SU-DHL-6 (cell line): ENCODE data around the gene CNDP1.

Source experiments
- H2AFZ ChIP-seq: fragments of 200-600 bp; sonication (generic); 2 replicates; pipeline ENCODE4 v1.6.1; 2014; ENCODE audit warnings: low read depth, mild to moderate bottlenecking, moderate library complexity, mixed read lengths, antibody characterized with exemption, low read length; ENCODE audit not compliant: severe bottlenecking
- H3F3A ChIP-seq: fragments of 200-600 bp; shearing (Covaris generic); 2 replicates; pipeline ENCODE4 v1.6.0; 2016; ENCODE audit warnings: antibody characterized with exemption, mild to moderate bottlenecking; ENCODE audit not compliant: insufficient read depth
- H3K27ac ChIP-seq: fragments of 200-600 bp; sonication (generic); 2 replicates; pipeline ENCODE4 v1.5.1; 2016; ENCODE audit warnings: low read depth, mild to moderate bottlenecking, low read length, moderate library complexity, mixed read lengths
- H3K27me3 ChIP-seq: fragments of 200-600 bp; sonication (generic), shearing (Covaris generic); 2 replicates; pipeline ENCODE4 v1.6.0; 2014; ENCODE audit warnings: mild to moderate bottlenecking, low read length
- H3K36me3 ChIP-seq: fragments of 200-600 bp; sonication (generic); 2 replicates; pipeline ENCODE4 v1.6.1; 2014; ENCODE audit warnings: mild to moderate bottlenecking, low read length, mixed read lengths
- H3K4me2 ChIP-seq: fragments of 300-600, 200-600 bp; shearing (Covaris generic), sonication (generic); 2 replicates; pipeline ENCODE4 v1.6.0; 2014; ENCODE audit warnings: low read length, low read depth, mild to moderate bottlenecking; ENCODE audit not compliant: poor library complexity, severe bottlenecking
- H3K4me3 ChIP-seq: fragments of 200-600 bp; sonication (generic); 2 replicates; pipeline ENCODE4 v1.5.1; 2014; ENCODE audit warnings: antibody characterized with exemption, low read length, mild to moderate bottlenecking, mixed read lengths; ENCODE audit not compliant: insufficient read depth, poor library complexity, severe bottlenecking
- H3K79me2 ChIP-seq: fragments of 200-600 bp; sonication (generic); 2 replicates; pipeline ENCODE4 v1.6.1; 2014; ENCODE audit warnings: mild to moderate bottlenecking, low read length, moderate library complexity; ENCODE audit not compliant: insufficient read depth
- H3K9ac ChIP-seq: fragments of 200-600 bp; sonication (generic); 2 replicates; pipeline ENCODE4 v1.7.0; 2014; ENCODE audit warnings: mild to moderate bottlenecking, low read length
- H3K9me2 ChIP-seq: fragments of 200-600 bp; sonication (generic); replicated peaks from 2 replicates; pipeline ENCODE4 v1.6.1; 2014; ENCODE audit warnings: low read length; ENCODE audit not compliant: insufficient read depth
- H3K9me3 ChIP-seq: fragments of 200-600 bp; sonication (generic); 2 replicates; pipeline ENCODE4 v1.6.1; 2014; ENCODE audit warnings: low read length, mixed read lengths; ENCODE audit not compliant: insufficient read depth
- H4K20me1 ChIP-seq: fragments of 200-600 bp; sonication (generic); 2 replicates; pipeline ENCODE4 v1.6.1; 2014; ENCODE audit warnings: low read depth, mild to moderate bottlenecking, antibody characterized with exemption, low read length, moderate library complexity, mixed read lengths
- CTCF ChIP-seq: fragments of 200-600 bp; sonication (generic); IDR thresholded peaks from one replicate; pipeline ENCODE4 v1.5.1; 2017; ENCODE audit warnings: antibody characterized with exemption, mild to moderate bottlenecking, low read length, moderate library complexity; ENCODE audit not compliant: insufficient read depth, poor library complexity, severe bottlenecking
- EZH2phosphoT487 ChIP-seq: fragments of 200-600 bp; sonication (generic), shearing (Covaris generic); conservative IDR thresholded peaks from 2 replicates; pipeline ENCODE4 v1.6.1; 2018; ENCODE audit warnings: mild to moderate bottlenecking, antibody characterized with exemption, low read length, moderate library complexity, mixed read lengths

The CNDP1 gene

GRCh38 chr18:74608681-74609080 is 74.4 kb downstream of the CNDP1 start:
- Histone ChIP-seq H3K9ac (no peak overlapping the region), H3K27ac (no peak overlapping the region), H3K79me2 (peaks cover 71% of the 10 kb centered on the region), H3K9me2 (no peaks in the 10 kb centered on the region), H3K4me2 (no peak overlapping the region), H2AFZ (no peak overlapping the region), H3K4me3 (no peak overlapping the region), H3K36me3 (no peaks in the 10 kb centered on the region), H3K9me3 (no peaks in the 10 kb centered on the region), H4K20me1 (peaks cover 26% of the 10 kb centered on the region; the same call in 1 of the 2 replicates), H3F3A (no peaks in the 10 kb centered on the region), H3K27me3 (no peaks in the 10 kb centered on the region)
- no peak for TF ChIP-seq EZH2phosphoT487
- no peak for TF ChIP-seq CTCF

GRCh38 chr18:74609535-74609934 is 75.2 kb downstream of the CNDP1 start:
- Histone ChIP-seq H3K9me3 (no peaks in the 10 kb centered on the region), H3K4me2 (no peak overlapping the region), H3K9ac (no peak overlapping the region), H3K4me3 (no peak overlapping the region), H3K27me3 (no peaks in the 10 kb centered on the region), H3K9me2 (no peaks in the 10 kb centered on the region), H3K79me2 (peaks cover 69% of the 10 kb centered on the region), H3F3A (no peaks in the 10 kb centered on the region), H4K20me1 (peaks cover 26% of the 10 kb centered on the region; the same call in 1 of the 2 replicates), H3K36me3 (no peaks in the 10 kb centered on the region), H2AFZ (no peak overlapping the region), H3K27ac (no peak overlapping the region)
- TF ChIP-seq CTCF (no peak), EZH2phosphoT487 (no peak)

- no peak for TF ChIP-seq EZH2phosphoT487
- no peak for TF ChIP-seq CTCF
- Histone ChIP-seq H3K27me3 (no peaks in the 10 kb centered on the region), H3K4me3 (no peak overlapping the region), H4K20me1 (peaks cover 26% of the 10 kb centered on the region; the same call in 1 of the 2 replicates), H3K27ac (no peak overlapping the region), H3K9me3 (no peaks in the 10 kb centered on the region), H2AFZ (no peak overlapping the region), H3K4me2 (no peak overlapping the region), H3K9ac (no peak overlapping the region), H3K36me3 (no peaks in the 10 kb centered on the region), H3K9me2 (no peaks in the 10 kb centered on the region), H3K79me2 (peaks cover 68% of the 10 kb centered on the region), H3F3A (no peaks in the 10 kb centered on the region)
These were observed 75.8 kb downstream of the CNDP1 start for GRCh38 chr18:74610051-74610615.
